Measurements from ENCODE around the gene MAML1.

- no peak for TF ChIP-seq POLR2AphosphoS5 (IDR thresholded peaks at IDR 0.05)
- no peak for TF ChIP-seq CTCF (IDR thresholded peaks at IDR 0.05; ENCODE audit: poor library complexity, severe bottlenecking)
- no peak for TF ChIP-seq SMC3 (conservative IDR thresholded peaks at IDR 0.05; ENCODE audit: poor library complexity)
- no peak for TF ChIP-seq EP300 (conservative IDR thresholded peaks at IDR 0.05; ENCODE audit: poor library complexity, severe bottlenecking)
- TF ChIP-seq EZH2 (IDR thresholded peaks at IDR 0.05; ENCODE audit: borderline replicate concordance, insufficient read depth, low read length, poor library complexity, severe bottlenecking) = no peak
- TF ChIP-seq, protein P1, sequence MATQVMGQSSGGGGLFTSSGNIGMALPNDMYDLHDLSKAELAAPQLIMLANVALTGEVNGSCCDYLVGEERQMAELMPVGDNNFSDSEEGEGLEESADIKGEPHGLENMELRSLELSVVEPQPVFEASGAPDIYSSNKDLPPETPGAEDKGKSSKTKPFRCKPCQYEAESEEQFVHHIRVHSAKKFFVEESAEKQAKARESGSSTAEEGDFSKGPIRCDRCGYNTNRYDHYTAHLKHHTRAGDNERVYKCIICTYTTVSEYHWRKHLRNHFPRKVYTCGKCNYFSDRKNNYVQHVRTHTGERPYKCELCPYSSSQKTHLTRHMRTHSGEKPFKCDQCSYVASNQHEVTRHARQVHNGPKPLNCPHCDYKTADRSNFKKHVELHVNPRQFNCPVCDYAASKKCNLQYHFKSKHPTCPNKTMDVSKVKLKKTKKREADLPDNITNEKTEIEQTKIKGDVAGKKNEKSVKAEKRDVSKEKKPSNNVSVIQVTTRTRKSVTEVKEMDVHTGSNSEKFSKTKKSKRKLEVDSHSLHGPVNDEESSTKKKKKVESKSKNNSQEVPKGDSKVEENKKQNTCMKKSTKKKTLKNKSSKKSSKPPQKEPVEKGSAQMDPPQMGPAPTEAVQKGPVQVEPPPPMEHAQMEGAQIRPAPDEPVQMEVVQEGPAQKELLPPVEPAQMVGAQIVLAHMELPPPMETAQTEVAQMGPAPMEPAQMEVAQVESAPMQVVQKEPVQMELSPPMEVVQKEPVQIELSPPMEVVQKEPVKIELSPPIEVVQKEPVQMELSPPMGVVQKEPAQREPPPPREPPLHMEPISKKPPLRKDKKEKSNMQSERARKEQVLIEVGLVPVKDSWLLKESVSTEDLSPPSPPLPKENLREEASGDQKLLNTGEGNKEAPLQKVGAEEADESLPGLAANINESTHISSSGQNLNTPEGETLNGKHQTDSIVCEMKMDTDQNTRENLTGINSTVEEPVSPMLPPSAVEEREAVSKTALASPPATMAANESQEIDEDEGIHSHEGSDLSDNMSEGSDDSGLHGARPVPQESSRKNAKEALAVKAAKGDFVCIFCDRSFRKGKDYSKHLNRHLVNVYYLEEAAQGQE (IDR thresholded peaks at IDR 0.05; ENCODE audit: borderline replicate concordance) = no peak
Measured at GRCh38 chr5:179696603-179697002, 36.0 kb upstream of the MAML1 start.

All from neural cell (in vitro differentiated cells).